SK-N-SH treated with all-trans-retinoic acid at 6 μM for 48 hours (cell line): Measurements from ENCODE around the gene RABGAP1L.

Source experiments
- ATAC-seq: fragments of 200-7000 bp; cut with Tn5 transposase; 3 replicates; pipeline ENCODE4 v1.9.1; 2020; ENCODE audit warnings: mild to moderate bottlenecking, moderate library complexity
- ARNTL ChIP-seq: fragments of 450-650 bp; formaldehyde crosslinking; IDR thresholded peaks from 2 replicates; pipeline ENCODE4 v1.5.0; 2020; ENCODE audit warnings: low read depth, mild to moderate bottlenecking, moderate library complexity, borderline replicate concordance
- CSDC2 ChIP-seq: fragments of 250-450 bp; sonication (Bioruptor Pico); IDR thresholded peaks from 2 replicates; pipeline ENCODE4 v1.5.0; 2020; ENCODE audit warnings: mild to moderate bottlenecking, moderate library complexity
- CSRNP3 ChIP-seq: fragments of 250-450 bp; sonication (Bioruptor Pico); IDR thresholded peaks from 2 replicates; pipeline ENCODE4 v1.5.1; 2021; ENCODE audit warnings: mild to moderate bottlenecking, moderate library complexity
- GLIS3 ChIP-seq: fragments of 250-450 bp; sonication (Bioruptor Pico); IDR thresholded peaks from 2 replicates; pipeline ENCODE4 v1.5.0; 2020; ENCODE audit warnings: mild to moderate bottlenecking, moderate library complexity
- ISL1 ChIP-seq: fragments of 250-450 bp; sonication (Bioruptor Pico); IDR thresholded peaks from 2 replicates; pipeline ENCODE4 v2.1.2; 2022; ENCODE audit warnings: mild to moderate bottlenecking, moderate library complexity
- OSR1 ChIP-seq: fragments of 250-450 bp; sonication (Bioruptor Pico); IDR thresholded peaks from 2 replicates; pipeline ENCODE4 v1.8.0; 2022; ENCODE audit warnings: moderate library complexity, mild to moderate bottlenecking, inconsistent platforms
- PPARA ChIP-seq: fragments of 250-450 bp; sonication (Bioruptor Pico); IDR thresholded peaks from 2 replicates; pipeline ENCODE4 v1.5.0; 2020; ENCODE audit warnings: mild to moderate bottlenecking, borderline replicate concordance
- RARB ChIP-seq: fragments of 250-450 bp; sonication (Bioruptor Pico); IDR thresholded peaks from 2 replicates; pipeline ENCODE4 v1.8.0; 2021; ENCODE audit warnings: mild to moderate bottlenecking, moderate library complexity
- SNAI2 ChIP-seq: fragments of 250-450 bp; sonication (Bioruptor Pico); IDR thresholded peaks from 2 replicates; pipeline ENCODE4 v1.5.0; 2020; ENCODE audit warnings: mild to moderate bottlenecking, moderate library complexity
- TCF4 ChIP-seq: fragments of 250-450 bp; sonication (Bioruptor Pico); IDR thresholded peaks from 2 replicates; pipeline ENCODE4 v1.8.0; 2021; ENCODE audit warnings: mild to moderate bottlenecking, moderate library complexity, borderline replicate concordance
- TOX ChIP-seq: fragments of 250-450 bp; sonication (Bioruptor Pico); IDR thresholded peaks from 2 replicates; pipeline ENCODE4 v1.8.0; 2021; ENCODE audit warnings: mild to moderate bottlenecking, moderate library complexity, borderline replicate concordance
- ZC3H10 ChIP-seq: fragments of 250-450 bp; sonication (Bioruptor Pico); IDR thresholded peaks from 2 replicates; pipeline ENCODE4 v1.5.1; 2021; ENCODE audit warnings: mild to moderate bottlenecking, moderate library complexity
- ZFP30 ChIP-seq: fragments of 450-650 bp; formaldehyde crosslinking; IDR thresholded peaks from 2 replicates; pipeline ENCODE4 v1.5.0; 2022; ENCODE audit warnings: mild to moderate bottlenecking, moderate library complexity
- ZNF565 ChIP-seq: fragments of 450-650 bp; formaldehyde crosslinking; conservative IDR thresholded peaks from 2 replicates; pipeline ENCODE4 v1.5.0; 2020; ENCODE audit warnings: low read depth, mild to moderate bottlenecking, moderate library complexity
- ZNF70 ChIP-seq: fragments of 450-650 bp; formaldehyde crosslinking; IDR thresholded peaks from 2 replicates; pipeline ENCODE4 v1.5.0; 2020; ENCODE audit warnings: mild to moderate bottlenecking, moderate library complexity
- ZNF8 ChIP-seq: fragments of 450-650 bp; formaldehyde crosslinking; IDR thresholded peaks from 2 replicates; pipeline ENCODE4 v1.5.0; 2020; ENCODE audit warnings: mild to moderate bottlenecking, moderate library complexity
- TF ChIP-seq, protein P1 (sequence below): fragments of 250-450 bp; sonication (Bioruptor Pico); IDR thresholded peaks from 2 replicates; pipeline ENCODE4 v1.8.0; 2021; ENCODE audit warnings: low read depth, mild to moderate bottlenecking, moderate library complexity, borderline replicate concordance
- TF ChIP-seq, protein P2 (sequence below): fragments of 250-450 bp; sonication (Bioruptor Pico); IDR thresholded peaks from 2 replicates; pipeline ENCODE4 v1.5.1; 2020; ENCODE audit warnings: low read depth, mild to moderate bottlenecking, moderate library complexity
- TF ChIP-seq, protein P3 (sequence below): fragments of 250-450 bp; sonication (Bioruptor Pico); IDR thresholded peaks from 2 replicates; pipeline ENCODE4 v1.8.0; 2020; ENCODE audit warnings: mild to moderate bottlenecking, moderate library complexity, borderline replicate concordance

Gene RABGAP1L

GRCh38 chr1:174149216-174149615 is 10.1 kb upstream of the RABGAP1L start:
- ATAC-seq: no peak
- TF ChIP-seq CSDC2: no peak
- TF ChIP-seq, all 23 proteins: peak for 0

GRCh38 chr1:174150499-174150898 is 8.8 kb upstream of the RABGAP1L start:
- TF ChIP-seq ARNTL: no peak
- TF ChIP-seq ZC3H10 (CRISPR knock-in tag): no peak
- no peak for TF ChIP-seq ZNF70 (CRISPR knock-in tag)
- no peak for TF ChIP-seq ZFP30 (CRISPR knock-in tag)
- no peak for TF ChIP-seq RARB (CRISPR knock-in tag)
- TF ChIP-seq ZNF8 (CRISPR knock-in tag): no peak
- no peak for TF ChIP-seq CSDC2
- TF ChIP-seq GLIS3: no peak
- no peak for TF ChIP-seq PPARA
- TF ChIP-seq, protein P1, sequence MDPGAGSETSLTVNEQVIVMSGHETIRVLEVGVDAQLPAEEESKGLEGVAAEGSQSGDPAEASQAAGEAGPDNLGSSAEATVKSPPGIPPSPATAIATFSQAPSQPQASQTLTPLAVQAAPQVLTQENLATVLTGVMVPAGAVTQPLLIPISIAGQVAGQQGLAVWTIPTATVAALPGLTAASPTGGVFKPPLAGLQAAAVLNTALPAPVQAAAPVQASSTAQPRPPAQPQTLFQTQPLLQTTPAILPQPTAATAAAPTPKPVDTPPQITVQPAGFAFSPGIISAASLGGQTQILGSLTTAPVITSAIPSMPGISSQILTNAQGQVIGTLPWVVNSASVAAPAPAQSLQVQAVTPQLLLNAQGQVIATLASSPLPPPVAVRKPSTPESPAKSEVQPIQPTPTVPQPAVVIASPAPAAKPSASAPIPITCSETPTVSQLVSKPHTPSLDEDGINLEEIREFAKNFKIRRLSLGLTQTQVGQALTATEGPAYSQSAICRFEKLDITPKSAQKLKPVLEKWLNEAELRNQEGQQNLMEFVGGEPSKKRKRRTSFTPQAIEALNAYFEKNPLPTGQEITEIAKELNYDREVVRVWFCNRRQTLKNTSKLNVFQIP (CRISPR knock-in tag): no peak
- TF ChIP-seq ISL1 (CRISPR knock-in tag): no peak
- TF ChIP-seq, all 23 proteins: peak for 0
- ATAC-seq: no peak

- no peak for ATAC-seq
- TF ChIP-seq, protein P2, sequence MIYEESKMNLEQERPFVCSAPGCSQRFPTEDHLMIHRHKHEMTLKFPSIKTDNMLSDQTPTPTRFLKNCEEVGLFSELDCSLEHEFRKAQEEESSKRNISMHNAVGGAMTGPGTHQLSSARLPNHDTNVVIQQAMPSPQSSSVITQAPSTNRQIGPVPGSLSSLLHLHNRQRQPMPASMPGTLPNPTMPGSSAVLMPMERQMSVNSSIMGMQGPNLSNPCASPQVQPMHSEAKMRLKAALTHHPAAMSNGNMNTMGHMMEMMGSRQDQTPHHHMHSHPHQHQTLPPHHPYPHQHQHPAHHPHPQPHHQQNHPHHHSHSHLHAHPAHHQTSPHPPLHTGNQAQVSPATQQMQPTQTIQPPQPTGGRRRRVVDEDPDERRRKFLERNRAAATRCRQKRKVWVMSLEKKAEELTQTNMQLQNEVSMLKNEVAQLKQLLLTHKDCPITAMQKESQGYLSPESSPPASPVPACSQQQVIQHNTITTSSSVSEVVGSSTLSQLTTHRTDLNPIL: no peak
- TF ChIP-seq PPARA (no peak), SNAI2 (CRISPR knock-in tag) (no peak), ZNF565 (CRISPR knock-in tag) (no peak), TOX (CRISPR knock-in tag) (no peak), ZNF70 (CRISPR knock-in tag) (no peak), RARB (CRISPR knock-in tag) (no peak), ARNTL (no peak), ISL1 (CRISPR knock-in tag) (no peak), TCF4 (CRISPR knock-in tag) (no peak), ZC3H10 (CRISPR knock-in tag) (no peak), ZNF8 (CRISPR knock-in tag) (no peak)
- TF ChIP-seq, protein P3, sequence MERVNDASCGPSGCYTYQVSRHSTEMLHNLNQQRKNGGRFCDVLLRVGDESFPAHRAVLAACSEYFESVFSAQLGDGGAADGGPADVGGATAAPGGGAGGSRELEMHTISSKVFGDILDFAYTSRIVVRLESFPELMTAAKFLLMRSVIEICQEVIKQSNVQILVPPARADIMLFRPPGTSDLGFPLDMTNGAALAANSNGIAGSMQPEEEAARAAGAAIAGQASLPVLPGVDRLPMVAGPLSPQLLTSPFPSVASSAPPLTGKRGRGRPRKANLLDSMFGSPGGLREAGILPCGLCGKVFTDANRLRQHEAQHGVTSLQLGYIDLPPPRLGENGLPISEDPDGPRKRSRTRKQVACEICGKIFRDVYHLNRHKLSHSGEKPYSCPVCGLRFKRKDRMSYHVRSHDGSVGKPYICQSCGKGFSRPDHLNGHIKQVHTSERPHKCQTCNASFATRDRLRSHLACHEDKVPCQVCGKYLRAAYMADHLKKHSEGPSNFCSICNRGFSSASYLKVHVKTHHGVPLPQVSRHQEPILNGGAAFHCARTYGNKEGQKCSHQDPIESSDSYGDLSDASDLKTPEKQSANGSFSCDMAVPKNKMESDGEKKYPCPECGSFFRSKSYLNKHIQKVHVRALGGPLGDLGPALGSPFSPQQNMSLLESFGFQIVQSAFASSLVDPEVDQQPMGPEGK: no peak
Measured at GRCh38 chr1:174152427-174152826, 6.9 kb upstream of the RABGAP1L start.

DNA sequence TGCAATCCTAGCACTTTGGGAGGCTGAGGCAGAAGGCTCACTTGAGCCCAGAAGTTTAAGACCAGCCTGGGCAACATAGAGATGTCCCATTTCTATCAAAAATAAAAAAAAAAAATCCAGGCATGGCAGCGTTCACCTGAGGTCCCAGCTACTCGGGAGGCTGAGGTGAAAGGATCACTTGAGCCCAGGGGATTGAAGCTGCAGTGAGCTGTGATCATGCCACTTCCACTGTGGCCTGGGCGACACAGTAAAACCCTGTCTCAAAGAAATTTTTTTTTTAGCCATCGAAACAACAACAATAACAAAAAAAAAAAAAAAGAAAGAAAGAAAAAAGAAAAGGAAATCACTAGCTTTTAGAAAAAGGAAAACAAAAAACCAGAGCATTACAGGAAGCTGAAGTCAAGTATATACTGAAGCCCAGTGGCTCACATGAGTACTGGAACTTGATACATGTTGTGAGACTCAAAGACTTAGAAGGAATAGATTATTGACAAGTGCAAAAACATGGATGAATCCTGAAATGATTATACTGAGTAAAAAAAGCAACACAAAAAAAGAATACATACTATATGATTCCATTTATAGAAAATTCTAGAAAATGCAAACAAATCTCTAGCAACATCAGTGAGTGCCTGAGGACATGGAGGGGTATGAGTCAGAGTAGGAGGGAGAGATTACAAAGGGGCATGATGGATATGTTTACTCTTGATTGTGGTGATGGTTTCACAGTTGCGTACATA is 6.1 kb upstream of the RABGAP1L start:
- ATAC-seq: peak; percentile 47; the same call in 1 of the 3 replicates
- TF ChIP-seq, protein P3: no peak
- no peak for TF ChIP-seq RARB (CRISPR knock-in tag)
- TF ChIP-seq CSRNP3 (CRISPR knock-in tag): no peak
- TF ChIP-seq ARNTL: no peak
- no peak for TF ChIP-seq ZC3H10 (CRISPR knock-in tag)
- TF ChIP-seq ZNF70 (CRISPR knock-in tag): no peak
- TF ChIP-seq, protein P1 (CRISPR knock-in tag): no peak
- TF ChIP-seq OSR1 (CRISPR knock-in tag): no peak
- TF ChIP-seq GLIS3: no peak
- TF ChIP-seq, protein P2: no peak
- no peak for TF ChIP-seq ZFP30 (CRISPR knock-in tag)
- TF ChIP-seq TOX (CRISPR knock-in tag): no peak
- no peak for TF ChIP-seq ISL1 (CRISPR knock-in tag)
- TF ChIP-seq SNAI2 (CRISPR knock-in tag): no peak
- TF ChIP-seq ZNF565 (CRISPR knock-in tag): no peak
